CD4-positive, alpha-beta T cell treated with Interleukin-6 at 100 ng/mL for 8 hours (primary cell): ENCODE results near the gene TGFB1I1.
A peak's percentile ranks its signal among the peaks of the same experiment; 100 is the strongest.
"Not testable (repeated sequence)": the region's sequence is repeated elsewhere in the genome, so short reads cannot be mapped to it uniquely, and the experiment has no call there.

Experiments
- DNase-seq: peaks from one replicate; pipeline ENCODE4 v3.0.0-alpha.2; 2020; ENCODE audit warnings: mixed read lengths, low spot score

The TGFB1I1 gene

GRCh38 chr16:31487720-31488467 lies 15.9 kb downstream of the TGFB1I1 start:
- DNase-seq = peak; percentile 76

- no peak for DNase-seq
These were observed 16.7 kb downstream of the TGFB1I1 start for GRCh38 chr16:31488468-31489297.

GRCh38 chr16:31489298-31489564 lies 17.3 kb downstream of the TGFB1I1 start:
- DNase-seq = no peak

- no peak for DNase-seq
These were observed 17.9 kb downstream of the TGFB1I1 start for GRCh38 chr16:31489616-31490584.

GRCh38 chr16:31491778-31492418 lies 19.9 kb downstream of the TGFB1I1 start:
- no peak for DNase-seq

GRCh38 chr16:31493506-31494125 lies 21.7 kb downstream of the TGFB1I1 start:
- DNase-seq = no peak

- no peak for DNase-seq
These were observed 24.7 kb downstream of the TGFB1I1 start for GRCh38 chr16:31496670-31497069.

GRCh38 chr16:31498493-31498892 lies 26.5 kb downstream of the TGFB1I1 start:
- DNase-seq = no peak

- DNase-seq = no peak
These were observed 28.0 kb downstream of the TGFB1I1 start for GRCh38 chr16:31499928-31500327.

- no peak for DNase-seq
These were observed 29.4 kb downstream of the TGFB1I1 start for GRCh38 chr16:31501226-31501965.

- DNase-seq = no peak
These were observed 30.0 kb downstream of the TGFB1I1 start for GRCh38 chr16:31501966-31502348.

GRCh38 chr16:31502981-31503380 lies 31.0 kb downstream of the TGFB1I1 start:
- DNase-seq = no peak

- not testable (repeated sequence) for DNase-seq
These were observed 31.6 kb downstream of the TGFB1I1 start for GRCh38 chr16:31503555-31503954.

GRCh38 chr16:31504159-31504558 lies 32.2 kb downstream of the TGFB1I1 start:
- DNase-seq = no peak

GRCh38 chr16:31505483-31505882 lies 33.5 kb downstream of the TGFB1I1 start:
- no peak for DNase-seq

- DNase-seq = no peak
These were observed 35.6 kb downstream of the TGFB1I1 start for GRCh38 chr16:31507617-31507928.

GRCh38 chr16:31507929-31508705 lies 36.2 kb downstream of the TGFB1I1 start, which contains the start of gene RUSF1:
Gene RUSF1 (minus strand): TSS chr16:31508391. CDS start chr16:31508373, 18 bp downstream.
- peak; percentile 81 for DNase-seq

- DNase-seq = no peak
These were observed 36.8 kb downstream of the TGFB1I1 start for GRCh38 chr16:31508706-31509195.

GRCh38 chr16:31513126-31513525 lies 41.2 kb downstream of the TGFB1I1 start:
- no peak for DNase-seq

- DNase-seq = no peak
These were observed 41.9 kb downstream of the TGFB1I1 start for GRCh38 chr16:31513884-31514283.
